NB4 (cell line): ENCODE measurements around the gene GMCL1.

Source experiments
- DNase-seq: peaks from one replicate; pipeline ENCODE4 v3.0.0; 2010; ENCODE audit warnings: low read depth
- H3K4me3 ChIP-seq: one replicate; pipeline ENCODE4 v1.5.1; 2011; ENCODE audit warnings: mild to moderate bottlenecking, low read depth, low read length, moderate library complexity
- MYC ChIP-seq: IDR thresholded peaks from 2 replicates; pipeline ENCODE4 v1.6.1; 2011; ENCODE audit warnings: low read depth, low read length
- POLR2A ChIP-seq: IDR thresholded peaks from 2 replicates; pipeline ENCODE4 v1.6.1; 2011; ENCODE audit warnings: mild to moderate bottlenecking; ENCODE audit not compliant: insufficient read length; ENCODE audit errors: extremely low read depth
- TF ChIP-seq, protein P1 (sequence below): IDR thresholded peaks from 2 replicates; pipeline ENCODE4 v1.6.1; 2011; ENCODE audit warnings: low read depth, low read length
- TF ChIP-seq, protein P2 (sequence below): IDR thresholded peaks from one replicate; pipeline ENCODE4 v1.5.1; 2012; ENCODE audit warnings: low read depth, low read length

Gene GMCL1, protein sequence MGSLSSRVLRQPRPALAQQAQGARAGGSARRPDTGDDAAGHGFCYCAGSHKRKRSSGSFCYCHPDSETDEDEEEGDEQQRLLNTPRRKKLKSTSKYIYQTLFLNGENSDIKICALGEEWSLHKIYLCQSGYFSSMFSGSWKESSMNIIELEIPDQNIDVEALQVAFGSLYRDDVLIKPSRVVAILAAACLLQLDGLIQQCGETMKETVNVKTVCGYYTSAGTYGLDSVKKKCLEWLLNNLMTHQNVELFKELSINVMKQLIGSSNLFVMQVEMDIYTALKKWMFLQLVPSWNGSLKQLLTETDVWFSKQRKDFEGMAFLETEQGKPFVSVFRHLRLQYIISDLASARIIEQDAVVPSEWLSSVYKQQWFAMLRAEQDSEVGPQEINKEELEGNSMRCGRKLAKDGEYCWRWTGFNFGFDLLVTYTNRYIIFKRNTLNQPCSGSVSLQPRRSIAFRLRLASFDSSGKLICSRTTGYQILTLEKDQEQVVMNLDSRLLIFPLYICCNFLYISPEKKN

DNA sequence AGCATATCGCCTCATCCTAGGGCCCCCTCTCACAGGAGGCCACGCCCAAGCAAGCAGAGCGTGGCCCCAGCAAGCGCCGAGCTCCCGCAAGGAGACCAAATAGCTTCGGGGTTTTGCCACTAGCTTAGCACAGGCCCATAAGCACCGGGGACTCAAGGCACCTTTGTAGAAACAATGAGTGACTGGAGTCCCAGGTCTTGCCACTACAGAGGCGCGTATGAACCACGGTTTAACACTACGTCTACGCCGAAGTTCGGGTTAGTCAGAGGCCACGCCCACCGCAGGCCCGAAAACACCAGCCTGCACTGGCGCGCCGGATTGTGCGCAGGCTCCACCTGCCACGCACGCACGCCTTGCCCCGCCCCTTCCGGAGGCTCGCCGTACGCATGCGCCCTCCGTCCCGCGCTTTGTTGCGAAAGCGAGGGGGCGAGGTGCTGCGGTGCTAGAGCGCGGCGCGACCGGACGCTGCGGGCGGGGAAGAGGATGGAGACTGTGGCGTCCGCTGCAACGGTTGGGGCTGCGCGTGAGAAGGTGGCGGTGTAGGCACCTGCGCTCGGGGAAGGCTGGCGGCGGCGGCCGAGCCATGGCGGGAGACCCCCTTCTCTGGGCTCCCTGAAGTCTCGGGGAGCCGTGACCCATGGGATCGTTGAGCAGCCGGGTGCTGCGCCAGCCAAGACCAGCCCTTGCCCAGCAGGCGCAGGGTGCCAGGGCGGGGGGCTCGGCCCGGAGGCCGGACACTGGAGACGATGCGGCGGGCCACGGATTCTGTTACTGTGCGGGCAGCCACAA is at the start of gene GMCL1:
TSS of gene GMCL1 (plus strand) at position 405 of the 789 bp plus-strand sequence. CDS start at position 638, 233 bp downstream.
- H3K4me3 ChIP-seq, result peak within 1 kb of the TSS; percentile 83
- TF ChIP-seq, protein P1, sequence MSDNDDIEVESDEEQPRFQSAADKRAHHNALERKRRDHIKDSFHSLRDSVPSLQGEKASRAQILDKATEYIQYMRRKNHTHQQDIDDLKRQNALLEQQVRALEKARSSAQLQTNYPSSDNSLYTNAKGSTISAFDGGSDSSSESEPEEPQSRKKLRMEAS, result peak; percentile 91
- TF ChIP-seq, protein P2, sequence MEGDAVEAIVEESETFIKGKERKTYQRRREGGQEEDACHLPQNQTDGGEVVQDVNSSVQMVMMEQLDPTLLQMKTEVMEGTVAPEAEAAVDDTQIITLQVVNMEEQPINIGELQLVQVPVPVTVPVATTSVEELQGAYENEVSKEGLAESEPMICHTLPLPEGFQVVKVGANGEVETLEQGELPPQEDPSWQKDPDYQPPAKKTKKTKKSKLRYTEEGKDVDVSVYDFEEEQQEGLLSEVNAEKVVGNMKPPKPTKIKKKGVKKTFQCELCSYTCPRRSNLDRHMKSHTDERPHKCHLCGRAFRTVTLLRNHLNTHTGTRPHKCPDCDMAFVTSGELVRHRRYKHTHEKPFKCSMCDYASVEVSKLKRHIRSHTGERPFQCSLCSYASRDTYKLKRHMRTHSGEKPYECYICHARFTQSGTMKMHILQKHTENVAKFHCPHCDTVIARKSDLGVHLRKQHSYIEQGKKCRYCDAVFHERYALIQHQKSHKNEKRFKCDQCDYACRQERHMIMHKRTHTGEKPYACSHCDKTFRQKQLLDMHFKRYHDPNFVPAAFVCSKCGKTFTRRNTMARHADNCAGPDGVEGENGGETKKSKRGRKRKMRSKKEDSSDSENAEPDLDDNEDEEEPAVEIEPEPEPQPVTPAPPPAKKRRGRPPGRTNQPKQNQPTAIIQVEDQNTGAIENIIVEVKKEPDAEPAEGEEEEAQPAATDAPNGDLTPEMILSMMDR, result no peak
- TF ChIP-seq MYC (peak; percentile 72), POLR2A (peak; percentile 95)
- DNase-seq, result peak; percentile 98

DNA sequence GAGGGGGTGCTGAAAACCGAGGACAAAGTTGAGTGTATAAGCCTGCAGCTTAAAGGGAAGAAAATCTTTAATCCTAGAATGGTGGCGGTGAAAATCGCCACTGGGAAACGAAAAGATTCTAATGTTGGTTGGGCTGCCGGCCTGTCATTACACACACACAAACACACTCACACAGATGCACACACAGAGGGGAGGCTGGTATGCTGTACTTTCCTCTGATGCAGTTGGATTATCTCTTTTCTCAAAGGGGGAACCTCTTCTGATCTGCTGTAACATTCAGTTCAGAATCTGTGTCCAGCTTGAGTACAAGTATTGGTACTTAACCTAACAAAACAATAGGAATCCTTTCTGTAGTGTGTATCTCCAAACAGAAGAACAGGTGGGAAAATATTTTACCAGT is 48.5 kb upstream of the GMCL1 start:
- DNase-seq, result no peak
- no peak overlapping the region for H3K4me3 ChIP-seq
- TF ChIP-seq, protein P2, result no peak
- TF ChIP-seq, protein P1, result no peak
- TF ChIP-seq MYC (no peak), POLR2A (no peak)

DNA sequence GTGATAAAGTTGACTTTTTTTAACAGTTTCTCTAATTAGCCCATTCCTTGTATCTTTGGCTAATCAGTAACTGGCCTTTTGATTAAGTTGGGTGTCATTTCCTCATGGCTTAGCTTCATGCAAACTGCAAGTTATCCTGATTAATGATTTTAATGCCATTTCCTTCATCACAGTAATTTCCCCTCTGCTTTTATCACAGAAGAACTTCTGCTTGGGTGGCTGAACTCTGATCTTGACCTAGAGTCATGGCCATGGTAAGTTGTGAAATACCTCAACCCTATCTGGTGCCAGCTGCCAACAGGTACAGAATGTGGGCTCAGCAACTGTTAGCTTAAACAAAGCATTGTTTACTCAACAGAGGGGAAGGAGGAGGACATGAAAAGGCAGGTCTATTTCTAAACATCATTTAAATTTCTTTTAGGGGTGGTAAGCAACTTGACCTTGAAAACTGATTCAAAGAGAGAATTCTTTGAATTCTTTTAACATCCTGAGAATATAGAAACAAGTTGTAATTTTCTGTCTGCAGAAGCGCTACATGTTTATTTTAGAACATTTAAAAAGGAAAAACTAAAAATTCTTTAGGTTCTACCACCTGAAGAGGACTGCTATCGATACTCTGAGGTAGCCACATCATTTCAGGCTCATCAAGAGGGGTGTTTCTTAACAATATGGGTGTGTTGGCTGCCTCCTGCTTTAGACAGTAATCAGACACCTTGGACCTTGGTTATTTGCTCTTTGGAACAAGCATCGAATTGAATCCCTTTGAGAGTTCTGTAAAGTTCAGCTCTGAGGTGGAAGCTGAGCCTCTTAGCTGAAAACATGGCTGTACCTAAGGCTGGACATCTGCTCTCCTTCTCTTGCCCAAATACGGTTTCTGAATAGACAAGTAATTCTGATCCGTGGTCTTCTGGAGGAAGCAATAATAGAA is 47.9 kb upstream of the GMCL1 start:
- no peak overlapping the region for H3K4me3 ChIP-seq
- TF ChIP-seq, protein P1, result no peak
- TF ChIP-seq, protein P2, result no peak
- TF ChIP-seq MYC (no peak), POLR2A (no peak)
- peak; percentile 62 for DNase-seq

DNA sequence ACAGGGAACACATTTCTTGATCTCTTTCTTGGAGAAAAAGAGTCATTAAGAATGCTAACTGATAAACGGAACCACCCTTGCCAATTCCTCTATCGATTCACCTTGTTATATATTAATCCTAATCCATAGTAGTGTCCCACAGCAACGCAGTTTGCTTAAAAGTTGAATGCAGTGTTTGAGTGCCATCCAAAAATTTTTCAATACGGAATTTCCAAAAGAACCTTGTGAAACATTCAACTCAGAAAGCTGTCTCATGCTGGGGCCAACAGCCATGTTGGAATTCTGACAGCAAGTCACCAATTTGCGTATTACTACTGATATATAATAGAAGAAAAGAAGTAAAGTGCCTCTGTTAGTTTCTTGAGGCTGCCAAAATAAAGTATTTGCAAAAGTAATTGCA is 45.2 kb upstream of the GMCL1 start:
- no peak for DNase-seq
- TF ChIP-seq MYC, result no peak
- TF ChIP-seq, protein P1, result no peak
- no peak for TF ChIP-seq POLR2A
- TF ChIP-seq, protein P2, result no peak
- no peak overlapping the region for H3K4me3 ChIP-seq

DNA sequence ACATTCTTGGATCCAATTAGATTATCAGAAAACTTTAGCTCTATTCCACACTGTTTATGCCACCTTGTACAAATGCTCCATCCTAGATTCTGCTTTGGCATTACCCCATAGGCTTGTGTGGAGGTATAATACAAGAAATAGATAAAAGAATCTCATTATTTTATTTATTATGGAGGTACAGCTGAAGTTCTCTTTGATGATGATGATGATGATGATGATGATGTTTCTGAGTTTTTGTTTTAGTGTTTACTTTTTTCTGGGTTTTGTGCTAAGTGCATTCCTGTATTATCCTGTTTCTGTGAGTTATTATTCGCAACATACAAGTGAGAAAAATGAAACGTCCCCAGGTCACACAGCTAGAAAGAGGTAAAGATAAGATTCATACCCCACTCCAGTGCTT is 44.1 kb upstream of the GMCL1 start:
- no peak for DNase-seq
- no peak for TF ChIP-seq POLR2A
- no peak for TF ChIP-seq MYC
- TF ChIP-seq, protein P1, result no peak
- TF ChIP-seq, protein P2, result no peak
- H3K4me3 ChIP-seq, result no peak overlapping the region
